IMR-90 (cell line): Measurements from ENCODE around the gene ACAN.

Experiments used
- FOS ChIP-seq: fragments of 150-350 bp; IDR thresholded peaks from 2 replicates; pipeline ENCODE4 v1.6.1; 2016; ENCODE audit warnings: low read depth, low read length
- MXI1 ChIP-seq: IDR thresholded peaks from 2 replicates; pipeline ENCODE4 v1.6.1; 2012; ENCODE audit warnings: low read depth, mild to moderate bottlenecking, low read length, moderate library complexity, borderline replicate concordance
- NFE2L2 ChIP-seq: fragments of 150-350 bp; IDR thresholded peaks from 2 replicates; pipeline ENCODE4 v1.6.1; 2016; ENCODE audit warnings: low read depth, mild to moderate bottlenecking, low read length
- POLR2A ChIP-seq: IDR thresholded peaks from 2 replicates; pipeline ENCODE4 v1.6.1; 2012; ENCODE audit warnings: mild to moderate bottlenecking, low read depth, low read length
- RCOR1 ChIP-seq: IDR thresholded peaks from 2 replicates; pipeline ENCODE4 v1.6.1; 2012; ENCODE audit warnings: mild to moderate bottlenecking, low read length, improper control_type of control experiment; ENCODE audit not compliant: insufficient replicate concordance
- RFX5 ChIP-seq: IDR thresholded peaks from 2 replicates; pipeline ENCODE4 v1.8.0; 2012; ENCODE audit warnings: low read depth, mild to moderate bottlenecking, low read length, moderate library complexity
- TF ChIP-seq, protein P1 (sequence below): conservative IDR thresholded peaks from 2 replicates; pipeline ENCODE4 v1.5.1; 2012; ENCODE audit warnings: mild to moderate bottlenecking, low read depth, low read length, improper control_type of control experiment

DNA sequence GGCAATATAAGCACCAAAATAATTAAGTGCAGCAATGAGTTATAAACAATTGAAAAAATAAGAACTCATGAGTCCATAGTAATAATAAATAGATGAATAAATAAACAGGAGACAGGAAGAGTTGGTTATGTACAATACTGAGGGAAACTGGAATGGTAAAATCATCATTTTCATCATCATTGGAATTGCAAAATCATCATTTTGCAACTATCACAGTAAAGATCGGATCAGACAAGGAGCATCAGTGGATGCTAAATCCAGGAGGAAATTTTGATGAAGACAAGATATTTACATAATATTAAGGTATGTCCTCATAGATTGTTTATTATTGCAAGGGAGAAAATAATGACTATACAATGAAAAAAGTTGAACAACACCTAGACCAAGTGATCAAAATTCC is 38.8 kb upstream of the ACAN start:
- TF ChIP-seq MXI1: no peak
- TF ChIP-seq POLR2A: no peak
- TF ChIP-seq RCOR1: no peak
- TF ChIP-seq FOS: no peak
- TF ChIP-seq, protein P1, sequence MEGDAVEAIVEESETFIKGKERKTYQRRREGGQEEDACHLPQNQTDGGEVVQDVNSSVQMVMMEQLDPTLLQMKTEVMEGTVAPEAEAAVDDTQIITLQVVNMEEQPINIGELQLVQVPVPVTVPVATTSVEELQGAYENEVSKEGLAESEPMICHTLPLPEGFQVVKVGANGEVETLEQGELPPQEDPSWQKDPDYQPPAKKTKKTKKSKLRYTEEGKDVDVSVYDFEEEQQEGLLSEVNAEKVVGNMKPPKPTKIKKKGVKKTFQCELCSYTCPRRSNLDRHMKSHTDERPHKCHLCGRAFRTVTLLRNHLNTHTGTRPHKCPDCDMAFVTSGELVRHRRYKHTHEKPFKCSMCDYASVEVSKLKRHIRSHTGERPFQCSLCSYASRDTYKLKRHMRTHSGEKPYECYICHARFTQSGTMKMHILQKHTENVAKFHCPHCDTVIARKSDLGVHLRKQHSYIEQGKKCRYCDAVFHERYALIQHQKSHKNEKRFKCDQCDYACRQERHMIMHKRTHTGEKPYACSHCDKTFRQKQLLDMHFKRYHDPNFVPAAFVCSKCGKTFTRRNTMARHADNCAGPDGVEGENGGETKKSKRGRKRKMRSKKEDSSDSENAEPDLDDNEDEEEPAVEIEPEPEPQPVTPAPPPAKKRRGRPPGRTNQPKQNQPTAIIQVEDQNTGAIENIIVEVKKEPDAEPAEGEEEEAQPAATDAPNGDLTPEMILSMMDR: no peak
- no peak for TF ChIP-seq NFE2L2
- TF ChIP-seq RFX5: no peak
